K562 (cell line): ENCODE data around the gene RWDD3. TPM values are rescaled to one million over a fixed set of nuclear protein-coding genes. Genes with fewer than 3 reads are reported as not detected.

Source experiments
- ATAC-seq: fragments of 200-7000 bp; cut with Tn5 transposase; 3 replicates; pipeline ENCODE4 v1.9.1; 2020; ENCODE audit warnings: moderate library complexity
- BruUV-seq: library from RNA; stranded (reverse); fragments of 400-500 nt; replicated peaks from 2 replicates; lab custom pipeline; 2021; lab: Mats Ljungman, UMichigan
- CTCF ChIA-PET: fragments of 300-600 bp; formaldehyde crosslinking; extraction: SDS; loops from one replicate; lab custom pipeline; 2021; ENCODE audit warnings: low intra/inter-chr PET ratio; lab: Yijun Ruan, JAX
- POLR2A ChIA-PET: fragments of 300-600, 350-650 bp; sonication (Branson Sonifier 250); formaldehyde crosslinking; extraction: SDS; loops from one replicate; lab custom pipeline; 2021; ENCODE audit warnings: antibody characterized with exemption, inconsistent platforms; lab: Yijun Ruan, JAX
- DNase-seq, 4 experiments: peaks; one replicate each; pipeline versions ENCODE4 v3.0.0 to v3.0.0-alpha.2; 2011 to 2018; ENCODE audit warnings: low spot score in 3 of 4, mixed read lengths in 3 of 4; ENCODE audit errors: extremely low read depth in 1 of 4
- FAIRE-seq: peaks from 2 replicates; lab custom pipeline; 2011; peaks lifted over from hg19 to GRCh38; lab: Jason Lieb, UNC
- H2AFZ ChIP-seq: 2 replicates; pipeline ENCODE4 v1.6.0; 2011; ENCODE audit warnings: low read depth, low read length, control low read depth, inconsistent platforms
- H3K27ac ChIP-seq: fragments of 200-600 bp; 3 replicates; pipeline ENCODE4 v1.8.0; 2011; ENCODE audit warnings: low read depth, mild to moderate bottlenecking, control low read depth, inconsistent platforms, low read length, moderate library complexity, mixed read lengths; ENCODE audit errors: extremely low read depth
- H3K27me3 ChIP-seq, 2 experiments: fragments of 300-600 bp in 1 of 2; 2 replicates in 1 of 2; 3 replicates in 1 of 2; pipeline versions ENCODE4 v1.6.0 to v1.8.0; 2011; ENCODE audit warnings: inconsistent platforms in 2 of 2, low read length in 2 of 2, mild to moderate bottlenecking in 1 of 2, mixed read lengths in 1 of 2, moderate library complexity in 1 of 2; ENCODE audit not compliant: control insufficient read depth in 2 of 2, insufficient read depth in 2 of 2
- H3K36me3 ChIP-seq: fragments of 300-600 bp; 3 replicates; pipeline ENCODE4 v1.8.0; 2011; ENCODE audit warnings: mild to moderate bottlenecking, low read length, inconsistent platforms; ENCODE audit not compliant: control insufficient read depth, insufficient read depth
- H3K4me1 ChIP-seq, 2 experiments: fragments of 200-600 bp in 1 of 2; replicated peaks in 1 of 2; 2 replicates in 1 of 2; 3 replicates in 1 of 2; pipeline versions ENCODE4 v1.5.1 to v1.8.0; 2011; ENCODE audit warnings: inconsistent platforms in 2 of 2, low read length in 2 of 2, mild to moderate bottlenecking in 1 of 2, mixed read lengths in 1 of 2, moderate library complexity in 1 of 2; ENCODE audit not compliant: control insufficient read depth in 2 of 2, insufficient read depth in 2 of 2
- H3K4me2 ChIP-seq: 2 replicates; pipeline ENCODE4 v1.6.1; 2011; ENCODE audit warnings: low read length, control low read depth, inconsistent platforms, mixed read lengths; ENCODE audit not compliant: insufficient read depth
- H3K4me3 ChIP-seq: fragments of 200-600 bp; sonication (generic), shearing (Covaris generic); 2 replicates; pipeline ENCODE4 v1.5.1; 2016; ENCODE audit warnings: control low read depth, inconsistent platforms
- H3K79me2 ChIP-seq: fragments of 200-600 bp; 3 replicates; pipeline ENCODE4 v1.8.0; 2011; ENCODE audit warnings: low read length, inconsistent platforms; ENCODE audit not compliant: control insufficient read depth, insufficient read depth
- H3K9ac ChIP-seq, 2 experiments: 2 replicates each; pipeline versions ENCODE4 v1.6.0 to v1.6.1; 2011; ENCODE audit warnings: low read depth in 2 of 2, low read length in 2 of 2, control low read depth in 1 of 2, inconsistent platforms in 1 of 2, mild to moderate bottlenecking in 1 of 2, mixed read lengths in 1 of 2; ENCODE audit not compliant: insufficient read depth in 1 of 2
- H3K9me1 ChIP-seq: one replicate; pipeline ENCODE4 v1.6.0; 2011; ENCODE audit warnings: inconsistent platforms, mild to moderate bottlenecking, low read length, moderate library complexity; ENCODE audit not compliant: control insufficient read depth, insufficient read depth
- H3K9me3 ChIP-seq: replicated peaks from 2 replicates; pipeline ENCODE4 v1.5.1; 2011; ENCODE audit warnings: low read depth, low read length, inconsistent platforms; ENCODE audit not compliant: control insufficient read depth, insufficient read depth
- H4K20me1 ChIP-seq: replicated peaks from 2 replicates; pipeline ENCODE4 v1.6.1; 2011; ENCODE audit warnings: low read length, inconsistent platforms, mixed read lengths; ENCODE audit not compliant: control insufficient read depth, insufficient read depth
- ATF6 ChIP-seq: sonication (generic); formaldehyde crosslinking; IDR thresholded peaks from 2 replicates; pipeline ENCODE4 v1.4.0; 2020; ENCODE audit warnings: mild to moderate bottlenecking, missing genetic modification reagents
- CREB3L1 ChIP-seq: fragments of 450-650 bp; IDR thresholded peaks from 2 replicates; pipeline ENCODE4 v1.6.1; 2014; ENCODE audit warnings: low read depth, mild to moderate bottlenecking, moderate library complexity, borderline replicate concordance
- DLX4 ChIP-seq: fragments of 250-450 bp; sonication (Bioruptor Pico); IDR thresholded peaks from 2 replicates; pipeline ENCODE4 v1.6.1; 2021; ENCODE audit warnings: mild to moderate bottlenecking
- E2F4 ChIP-seq: sonication (generic); formaldehyde crosslinking; IDR thresholded peaks from 2 replicates; pipeline ENCODE4 v1.8.0; 2022; ENCODE audit warnings: mild to moderate bottlenecking, low read depth, missing genetic modification reagents
- GTF2E2 ChIP-seq: fragments of 200-800 bp; sonication (Bioruptor generic); IDR thresholded peaks from 2 replicates; pipeline ENCODE4 v1.6.1; 2016; ENCODE audit warnings: missing genetic modification characterization, missing compliant biosample characterization
- RBM14 ChIP-seq: fragments of 200-400 bp; formaldehyde crosslinking; IDR thresholded peaks from 2 replicates; pipeline ENCODE4 v1.6.1; 2018; ENCODE audit warnings: low read depth, mild to moderate bottlenecking, low read length, moderate library complexity, borderline replicate concordance; ENCODE audit not compliant: insufficient read depth
- SNIP1 ChIP-seq: fragments of 450-650 bp; IDR thresholded peaks from 2 replicates; pipeline ENCODE4 v1.7.1; 2017; ENCODE audit warnings: low read depth, mild to moderate bottlenecking
- ZEB2 ChIP-seq: fragments of 450-650 bp; IDR thresholded peaks from 2 replicates; pipeline ENCODE4 v1.6.1; 2016
- ZNF239 ChIP-seq: fragments of 250-450 bp; sonication (Bioruptor Pico); IDR thresholded peaks from 2 replicates; pipeline ENCODE4 v1.4.0; 2020; ENCODE audit warnings: mild to moderate bottlenecking
- ZNF518B ChIP-seq: fragments of 250-450 bp; sonication (Bioruptor Pico); IDR thresholded peaks from 2 replicates; pipeline ENCODE4 v1.5.0; 2021; ENCODE audit warnings: mild to moderate bottlenecking, moderate library complexity
- WGBS: fragments of 100-300 bp; shearing (Covaris generic); methylation state at CpG from one replicate; pipeline ENCODE4 v1.1.6; 2016; ENCODE audit warnings: low coverage, mixed read lengths; ENCODE audit not compliant: insufficient coverage; ENCODE audit errors: missing lambda C conversion rate; 5-methylcytosine and 5-hydroxymethylcytosine counted together
- in situ Hi-C: fragments of 300-500 bp; cut with MboI; formaldehyde crosslinking; loops from 4 replicates; pipeline ENCODE4 v1.15.0; 2018; ENCODE audit warnings: inconsistent platforms, mixed read lengths
- intact Hi-C: fragments of 100-400 bp; cut with micrococcal nuclease; formaldehyde crosslinking; loops from 2 replicates; pipeline ENCODE4 v1.14.2; 2022
- polyA plus RNA-seq, 8 experiments: library from polyadenylated mRNA; depleted of rRNA in 4 of 8; stranded (reverse) in 5 of 8; unstranded in 3 of 8; fragments of >200 nt; fragmentation: Nextera tagmentation in 2 of 8; fragmentation: Illumina TruSeq in 1 of 8; extraction: Ambion mirVana in 2 of 8; extraction: Trizol in 1 of 8; gene quantifications; 2 replicates each; pipeline versions ENCODE4 v1.2.1 to v1.2.3, GENCODE V29; 2011 to 2014; ENCODE audit warnings: inconsistent platforms in 1 of 8, missing spikeins in 1 of 8
- total RNA-seq, 7 experiments: library from RNA; depleted of rRNA in 6 of 7; stranded (reverse); fragments of >200 nt in 6 of 7; fragmentation: Illumina TruSeq in 2 of 7; extraction: Trizol in 2 of 7; gene quantifications; 2 replicates each; pipeline versions ENCODE4 v1.2.1 to v1.2.3, GENCODE V29; 2011 to 2021; ENCODE audit warnings: low replicate concordance in 1 of 7

The RWDD3 gene
- total and polyA plus RNA-seq, 9 of the 15 experiments (the other 6 are each of a cell fraction or from before 2014, with no cell fraction given), result 21.6 to 65.0 (median 34.9) TPM

- no peak for TF ChIP-seq CREB3L1
Measured at GRCh38 chr1:95223110-95223509, 10.9 kb upstream of the RWDD3 start (continued).

- no peak overlapping the region for H3K4me3 ChIP-seq
- POLR2A ChIA-PET, result no interaction called here
- no peak overlapping the region for H2AFZ ChIP-seq
- no peaks in the 10 kb centered on the region for H3K27me3 ChIP-seq
- H3K9ac ChIP-seq, result no peak overlapping the region
- 55% methylated on average over 3 of the region's 3 CpGs for WGBS
- H3K79me2 ChIP-seq, result no peaks in the 10 kb centered on the region
- no TSS peak for BruUV-seq
- FAIRE-seq (no peak), DNase-seq (no peak), ATAC-seq (no peak)
- CTCF ChIA-PET, result no interaction called here
- H4K20me1 ChIP-seq, result no peaks in the 10 kb centered on the region
- intact Hi-C loops (no loop called here), in situ Hi-C loops (no loop called here)
- H3K9me1 ChIP-seq, result no peaks in the 10 kb centered on the region
- no peaks in the 10 kb centered on the region for H3K36me3 ChIP-seq
- H3K9me3 ChIP-seq, result no peaks in the 10 kb centered on the region
- no peak overlapping the region for H3K27ac ChIP-seq
- no peak overlapping the region for H3K4me2 ChIP-seq
- no peaks in the 10 kb centered on the region for H3K4me1 ChIP-seq
- TF ChIP-seq ZNF239, result no peak
- TF ChIP-seq ZEB2, result no peak
- no peak for TF ChIP-seq ATF6 (CRISPR knock-in tag)
- no peak for TF ChIP-seq DLX4
- TF ChIP-seq ZNF518B (CRISPR knock-in tag), result no peak
- no peak for TF ChIP-seq E2F4 (CRISPR knock-in tag)
- no peak for TF ChIP-seq RBM14
- no peak for TF ChIP-seq GTF2E2
- no peak for TF ChIP-seq SNIP1
Measured at GRCh38 chr1:95226781-95227660, 7.0 kb upstream of the RWDD3 start.
